HG03571 (cell line): ENCODE measurements around the gene LRG1.
"Not testable (repeated sequence)": the region's sequence is repeated elsewhere in the genome, so short reads cannot be mapped to it uniquely, and the experiment has no call there.

ENCODE experiments used
- ATAC-seq: cut with Tn5 transposase; IDR thresholded peaks from one replicate; pipeline ENCODE4 v1.9.1; 2021; ENCODE audit not compliant: unreplicated experiment

Gene LRG1

DNA sequence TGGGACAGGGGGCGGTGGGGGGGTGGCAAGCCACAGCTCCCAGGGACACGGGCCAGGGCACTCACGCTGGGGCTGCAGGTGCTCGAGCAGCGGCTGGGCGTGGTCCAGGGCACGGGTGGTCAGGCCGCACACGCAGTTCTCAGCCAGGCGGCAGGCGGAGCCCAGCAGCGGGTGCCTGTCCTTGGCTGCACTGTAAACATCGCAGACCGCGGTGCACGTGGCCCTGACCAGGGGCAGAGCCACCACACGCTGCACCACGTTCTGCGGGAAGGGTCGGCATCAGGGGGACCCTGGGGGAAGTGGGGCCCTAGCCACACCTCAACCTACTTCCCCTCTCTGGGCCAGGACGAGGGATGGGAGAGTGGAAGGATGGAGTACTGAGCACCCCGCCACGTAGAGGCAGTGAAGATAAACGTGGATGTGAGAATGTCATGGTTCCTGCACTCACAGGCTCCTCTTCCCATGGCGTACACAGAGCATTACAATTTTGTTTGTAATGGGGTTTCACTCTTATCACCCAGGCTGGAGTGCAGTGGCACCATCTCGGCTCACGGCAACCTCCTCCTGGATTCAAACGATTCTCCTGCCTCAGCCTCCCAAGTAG is 8.2 kb downstream of the LRG1 start:
- ATAC-seq, result no peak

DNA sequence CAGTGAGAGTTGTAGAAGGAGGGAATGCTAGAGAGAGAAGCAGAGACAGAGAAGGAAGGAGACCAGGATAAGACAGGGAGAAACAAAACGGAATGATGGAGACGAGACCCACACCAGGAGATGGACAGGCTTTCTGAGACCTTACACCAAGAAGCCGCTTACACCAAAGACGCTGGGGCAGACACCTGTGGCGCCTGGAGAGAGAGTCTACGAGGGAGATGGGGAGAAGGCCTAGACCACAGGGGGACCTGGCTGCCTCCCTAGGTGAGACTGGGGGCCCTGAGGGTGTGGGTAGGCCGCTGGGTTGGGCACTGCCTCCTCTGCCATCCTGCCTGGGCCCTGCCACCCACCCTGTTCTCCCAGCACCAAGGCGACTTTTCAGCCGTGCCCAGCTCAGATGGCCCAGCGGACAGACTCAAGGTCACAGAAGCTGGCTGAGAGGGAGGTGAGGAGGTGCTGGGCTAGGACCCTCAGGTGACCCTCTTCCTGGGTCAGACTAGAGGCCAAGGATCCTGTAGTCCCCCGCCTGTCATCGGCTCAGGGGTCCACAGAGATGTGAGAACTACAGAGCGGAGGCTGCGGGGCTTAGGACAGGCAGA is 9.8 kb downstream of the LRG1 start:
- no peak for ATAC-seq

DNA sequence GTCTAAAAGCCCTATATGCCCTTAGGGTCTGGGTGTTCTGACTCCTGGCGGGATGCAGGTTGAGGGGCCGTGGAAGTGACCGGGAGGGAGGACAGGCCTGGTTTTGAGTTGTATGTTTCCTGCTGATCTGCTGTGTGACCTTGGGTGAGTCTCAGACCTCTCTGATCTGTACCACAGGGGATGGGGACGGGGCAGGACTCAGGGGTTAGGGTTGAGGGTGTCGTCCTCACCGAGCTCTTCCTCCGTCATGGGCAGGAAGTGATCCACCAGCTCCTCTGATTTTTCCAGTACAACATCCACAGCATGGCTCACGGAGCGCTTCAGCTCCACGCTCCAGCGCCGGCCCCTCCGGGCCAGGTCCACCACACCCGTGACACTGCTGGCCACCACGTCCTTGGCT is 11.0 kb downstream of the LRG1 start:
- ATAC-seq, result no peak

DNA sequence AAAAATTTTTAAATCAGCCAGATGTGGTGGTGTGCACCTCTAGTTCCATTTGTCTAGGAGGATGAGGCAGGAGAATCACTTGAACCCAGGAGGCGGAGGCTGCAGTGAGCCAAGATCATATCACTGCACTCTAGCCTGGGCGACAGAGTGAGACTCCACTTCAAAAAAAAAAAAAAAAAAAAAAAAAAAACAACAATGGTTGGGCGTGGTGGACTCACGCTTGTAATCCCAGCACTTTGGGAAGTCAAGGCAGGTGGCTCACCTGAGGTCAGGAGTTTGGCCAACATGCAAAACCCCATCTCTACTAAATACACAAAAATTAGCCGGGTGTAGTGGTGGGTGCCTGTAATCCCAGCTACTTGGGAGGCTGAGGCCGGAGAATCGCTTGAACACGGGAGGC is 12.5 kb downstream of the LRG1 start:
- not testable (repeated sequence) for ATAC-seq

DNA sequence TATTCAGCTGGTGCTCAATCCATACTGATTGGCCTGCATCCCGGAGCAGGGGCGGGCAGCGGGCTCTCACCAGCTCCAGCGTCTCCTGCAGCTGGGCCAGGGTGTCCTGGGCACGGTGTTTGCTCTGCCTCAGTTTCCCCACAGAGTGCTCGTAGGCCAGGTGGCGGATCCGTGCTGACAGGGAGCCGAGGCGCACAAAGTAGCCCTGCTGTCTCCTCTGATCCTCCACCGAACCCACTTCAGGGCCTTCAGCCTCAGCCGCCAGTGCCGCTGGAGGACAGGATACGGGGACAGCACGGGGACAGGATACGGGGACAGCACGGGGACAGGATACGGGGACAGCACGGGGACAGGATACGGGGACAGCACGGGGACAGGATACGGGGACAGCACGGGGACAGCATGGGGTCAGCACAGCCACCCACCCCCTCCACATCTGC is 14.3 kb downstream of the LRG1 start:
- no peak for ATAC-seq

DNA sequence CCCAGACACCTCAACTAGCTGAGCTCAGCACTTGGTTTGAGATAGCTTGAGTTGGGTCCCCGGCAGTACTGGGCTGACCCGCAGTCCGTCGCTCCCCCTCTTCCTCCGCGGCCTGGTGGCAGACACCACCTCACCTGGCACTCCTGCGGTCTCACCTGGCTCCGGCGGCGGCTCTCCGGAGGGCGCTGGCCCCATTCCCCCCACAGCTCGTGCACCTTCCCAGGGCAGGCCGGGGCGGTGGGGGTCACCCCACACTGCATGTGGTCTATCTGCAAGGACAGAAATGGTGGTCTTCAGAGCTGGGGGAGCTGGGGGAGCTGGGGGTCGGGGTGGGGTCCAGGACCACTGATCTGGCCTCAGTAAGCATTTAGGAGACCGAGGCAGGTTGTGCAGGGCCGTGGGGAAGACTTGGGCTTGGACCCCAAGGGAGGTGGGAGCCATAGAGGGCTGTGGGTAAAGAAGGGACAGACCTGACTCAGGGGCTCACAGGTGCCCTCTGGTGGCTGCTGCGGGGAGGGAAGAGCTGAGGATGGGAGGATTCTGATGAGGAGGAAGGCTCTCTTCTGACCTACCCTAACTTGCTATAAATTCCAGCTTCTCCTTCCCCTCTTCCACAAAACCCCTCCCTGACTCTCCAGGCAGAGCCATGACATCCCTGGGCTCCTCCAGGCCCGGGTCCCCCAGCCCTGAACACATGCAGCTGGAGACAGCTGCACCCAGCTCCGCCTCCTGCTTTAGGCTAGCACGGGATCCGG is 14.9 kb downstream of the LRG1 start:
- no peak for ATAC-seq

DNA sequence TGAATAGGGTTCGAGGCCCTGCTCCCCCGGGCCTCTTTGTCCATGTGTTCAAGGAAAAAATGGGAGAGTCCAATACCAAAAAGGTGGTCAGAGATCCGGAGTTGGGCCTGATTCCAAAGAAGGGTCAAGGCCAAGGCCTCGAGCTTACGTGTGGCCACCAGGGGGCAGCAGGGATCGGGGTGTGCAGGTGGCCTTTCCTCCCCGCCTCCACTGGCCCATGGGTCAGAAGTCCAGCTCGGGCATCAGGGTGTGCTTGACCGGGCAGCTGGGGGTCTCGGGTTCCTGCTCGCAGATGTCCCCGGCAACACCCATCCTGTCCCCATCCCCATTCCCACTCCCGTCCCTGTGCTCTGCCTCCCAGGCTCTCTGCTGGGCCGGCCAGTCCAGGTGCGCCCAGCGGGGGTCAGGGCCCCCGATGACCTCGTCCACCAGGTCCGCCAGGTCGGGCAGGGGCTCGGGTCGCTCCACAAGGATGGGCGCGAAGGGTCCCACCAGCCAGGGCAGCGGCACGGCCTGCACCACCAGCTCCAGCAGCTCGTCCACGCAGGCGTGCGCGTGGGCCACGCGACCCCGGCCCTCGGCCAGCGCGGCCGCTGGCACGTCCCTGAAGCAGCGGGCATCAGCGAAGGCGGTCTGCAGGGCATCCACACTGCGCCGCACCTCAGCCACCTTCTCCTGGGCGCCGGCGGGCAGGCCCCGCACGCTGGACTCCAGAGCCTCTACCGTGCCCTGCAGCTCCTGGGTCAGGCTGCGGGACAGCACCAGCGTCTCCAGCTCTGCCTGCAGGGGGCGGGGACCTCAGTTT is 16.3 kb downstream of the LRG1 start:
- ATAC-seq, result no peak

DNA sequence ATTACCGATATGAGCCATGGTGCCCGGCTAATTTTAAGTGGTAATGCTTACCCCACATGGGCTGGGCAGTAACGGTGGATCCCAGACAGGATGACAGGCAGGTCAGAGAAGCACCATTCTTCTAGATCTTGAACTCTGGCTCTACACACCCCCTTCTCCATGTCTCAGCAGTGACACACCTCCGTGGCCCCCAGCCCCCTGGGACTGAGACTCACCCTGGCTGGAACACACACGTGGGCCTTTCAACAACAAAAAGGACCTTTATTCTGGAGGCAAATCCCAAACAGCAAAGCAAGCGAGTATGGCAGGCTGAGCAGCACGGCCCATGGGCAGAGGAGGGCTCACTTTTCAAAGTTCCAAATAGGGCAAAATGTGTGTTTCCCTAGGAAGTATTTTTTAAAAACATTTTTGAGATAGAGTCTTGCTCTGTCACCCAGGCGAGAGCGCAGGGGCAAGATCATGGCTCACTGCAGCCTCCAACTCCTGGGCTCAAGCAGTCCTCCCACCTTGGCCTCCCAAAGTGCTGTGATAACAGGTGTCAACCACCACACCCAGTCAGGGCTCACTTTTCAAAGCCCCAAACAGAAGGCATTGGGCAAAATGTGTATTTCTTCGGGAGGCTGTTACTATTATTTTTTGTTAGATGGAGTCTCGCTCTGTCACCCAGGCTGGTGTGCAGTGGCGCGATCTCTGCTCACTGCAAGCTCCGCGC is 17.4 kb downstream of the LRG1 start:
- ATAC-seq, result no peak

DNA sequence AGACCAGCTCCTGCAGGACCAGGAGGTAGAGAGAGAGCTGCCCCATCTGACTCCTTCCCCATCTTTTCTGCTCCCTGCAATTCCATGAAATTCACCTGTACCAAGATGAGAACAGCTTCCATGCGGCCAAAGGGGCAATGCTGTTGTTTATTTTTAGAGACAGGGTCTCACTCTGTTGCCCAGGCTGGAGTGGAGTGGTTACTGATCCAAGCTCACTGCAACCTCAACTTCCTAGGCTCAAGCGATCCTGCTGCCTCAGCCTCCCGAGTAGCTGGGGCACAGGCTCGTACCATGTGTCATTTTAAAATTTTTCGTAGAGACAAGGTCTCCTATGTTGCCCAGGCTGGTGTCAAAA is 18.0 kb downstream of the LRG1 start:
- no peak for ATAC-seq

DNA sequence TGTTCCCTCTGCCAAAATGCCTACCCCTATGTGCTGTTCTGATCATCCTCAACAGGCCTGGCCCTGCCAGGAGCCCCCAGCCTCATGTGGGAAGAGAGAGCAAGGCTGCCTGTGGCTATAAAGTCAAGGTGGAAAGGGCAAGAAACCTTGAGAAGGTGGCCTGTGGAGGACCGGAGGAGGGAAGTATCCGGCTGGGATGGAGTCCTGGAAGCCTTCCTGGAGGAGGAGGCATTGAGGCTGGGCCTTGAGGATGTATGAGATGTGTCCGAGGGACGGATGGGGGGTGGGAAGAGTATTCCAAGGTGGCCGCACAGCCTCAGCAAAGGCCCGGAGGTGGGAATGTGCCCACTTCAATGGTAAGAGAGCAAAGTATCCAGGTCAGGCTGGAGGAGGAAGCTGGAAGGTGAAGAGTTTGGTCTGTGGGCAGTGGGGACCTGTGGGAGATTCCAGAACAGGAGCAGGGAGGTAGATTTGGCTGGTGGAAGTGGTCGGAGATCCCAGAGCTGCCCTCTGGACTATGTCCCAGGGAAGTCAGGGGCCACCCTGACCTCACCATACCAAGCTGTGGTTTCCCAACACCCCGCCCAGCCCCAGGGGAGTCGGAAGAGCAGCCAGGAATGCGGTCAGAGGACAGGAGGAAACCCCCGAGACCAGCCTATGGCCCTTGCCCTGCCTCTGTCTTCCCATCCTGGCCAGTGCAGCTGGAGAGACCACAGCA is 18.5 kb downstream of the LRG1 start:
- ATAC-seq, result no peak

DNA sequence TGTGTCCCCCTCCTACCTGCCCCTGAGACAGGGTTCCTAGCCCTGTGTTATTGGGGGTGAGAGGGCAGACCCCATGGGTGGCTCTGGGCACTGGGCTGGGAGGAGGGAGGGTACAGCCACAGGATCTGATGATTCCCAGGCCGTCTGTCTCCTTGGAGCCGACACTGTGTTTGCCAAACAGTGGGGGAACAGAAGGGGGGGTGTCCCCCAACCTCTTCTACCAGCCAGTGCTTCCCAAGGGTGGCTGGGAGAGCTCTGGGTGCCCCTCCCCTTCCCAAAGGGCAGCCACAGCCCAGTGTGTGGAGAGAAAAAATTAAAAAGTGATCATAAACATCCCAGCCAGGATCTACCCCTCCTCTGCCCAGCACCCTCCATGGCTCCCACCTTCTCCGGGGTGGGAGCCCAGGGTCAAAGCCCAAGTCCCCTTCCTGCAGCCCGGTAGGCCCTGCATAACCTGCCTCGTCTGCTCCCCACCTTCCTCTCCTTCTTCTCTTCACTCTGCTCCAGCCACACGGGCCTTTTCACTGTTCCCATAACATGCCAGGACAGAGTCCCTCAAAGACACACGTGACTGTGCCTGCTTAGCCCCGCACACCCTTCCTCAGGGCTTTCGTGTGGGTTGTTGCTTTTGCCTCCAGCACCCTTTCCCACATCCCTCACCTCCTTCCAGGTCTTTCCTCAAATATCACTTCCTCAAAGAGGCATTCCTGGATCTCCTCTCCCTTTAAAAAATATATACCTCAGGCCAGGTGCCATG is 20.1 kb downstream of the LRG1 start:
- ATAC-seq, result no peak

DNA sequence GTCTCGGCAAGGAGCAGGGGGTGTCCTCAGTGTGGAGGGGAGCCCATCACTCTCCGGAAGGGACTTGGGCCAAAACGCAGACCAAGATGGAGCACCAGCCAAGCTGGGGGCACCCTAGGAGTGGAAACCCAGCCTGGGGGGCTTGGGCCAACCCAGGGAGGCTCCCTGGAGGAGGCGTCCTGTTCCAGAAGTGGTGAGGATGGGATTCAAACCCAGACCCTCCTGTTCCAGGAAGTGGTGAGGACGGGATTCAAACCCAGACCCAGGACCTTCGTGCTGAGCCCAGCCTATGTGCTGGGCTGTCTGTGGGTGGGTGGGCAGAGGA is 20.7 kb downstream of the LRG1 start:
- ATAC-seq, result no peak

DNA sequence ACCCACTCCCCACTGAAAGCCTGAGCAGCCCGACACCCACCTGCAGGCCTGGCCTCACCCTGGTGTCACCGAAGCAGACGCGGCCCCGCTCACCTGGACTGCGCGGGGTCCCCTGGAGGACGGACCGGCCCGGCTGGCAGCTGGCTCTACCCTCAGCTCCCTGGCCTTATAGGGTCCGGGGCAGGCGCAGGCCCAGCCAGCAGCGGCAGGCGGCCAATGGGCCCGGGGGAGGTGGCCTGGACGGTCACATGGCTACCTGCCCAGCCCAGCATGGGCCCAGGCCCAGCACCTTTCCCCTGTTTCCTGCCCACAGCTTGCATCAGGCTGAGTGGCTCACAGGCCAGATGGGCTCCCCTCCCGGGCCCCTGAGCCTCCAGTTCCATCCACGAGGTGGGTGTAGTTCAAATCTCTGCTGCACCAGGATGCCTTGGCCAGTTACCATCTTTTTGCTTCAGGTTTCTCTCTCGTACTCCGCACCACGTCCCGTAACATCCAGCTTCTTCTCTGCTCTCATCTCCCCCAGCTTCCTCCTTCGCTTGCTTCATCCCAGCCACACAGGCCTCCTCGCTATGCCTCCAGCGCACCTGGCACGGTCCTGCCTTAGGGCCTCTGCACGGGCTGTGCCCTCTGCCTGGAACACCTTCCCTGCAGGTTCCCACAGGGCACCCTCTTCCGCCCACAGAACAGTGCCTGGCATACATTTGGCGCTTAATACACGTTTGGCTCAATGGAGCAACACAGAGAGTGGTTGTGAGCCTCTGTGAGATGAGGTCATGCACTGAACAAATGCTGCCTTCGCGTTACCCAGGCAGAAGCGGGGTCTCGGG is 21.3 kb downstream of the LRG1 start, which contains the start of gene PLIN4:
Gene PLIN4, minus strand, starts transcription at position 142 of the 827 bp plus-strand sequence. CDS start 214 bp downstream, outside the sequence.
- no peak for ATAC-seq

DNA sequence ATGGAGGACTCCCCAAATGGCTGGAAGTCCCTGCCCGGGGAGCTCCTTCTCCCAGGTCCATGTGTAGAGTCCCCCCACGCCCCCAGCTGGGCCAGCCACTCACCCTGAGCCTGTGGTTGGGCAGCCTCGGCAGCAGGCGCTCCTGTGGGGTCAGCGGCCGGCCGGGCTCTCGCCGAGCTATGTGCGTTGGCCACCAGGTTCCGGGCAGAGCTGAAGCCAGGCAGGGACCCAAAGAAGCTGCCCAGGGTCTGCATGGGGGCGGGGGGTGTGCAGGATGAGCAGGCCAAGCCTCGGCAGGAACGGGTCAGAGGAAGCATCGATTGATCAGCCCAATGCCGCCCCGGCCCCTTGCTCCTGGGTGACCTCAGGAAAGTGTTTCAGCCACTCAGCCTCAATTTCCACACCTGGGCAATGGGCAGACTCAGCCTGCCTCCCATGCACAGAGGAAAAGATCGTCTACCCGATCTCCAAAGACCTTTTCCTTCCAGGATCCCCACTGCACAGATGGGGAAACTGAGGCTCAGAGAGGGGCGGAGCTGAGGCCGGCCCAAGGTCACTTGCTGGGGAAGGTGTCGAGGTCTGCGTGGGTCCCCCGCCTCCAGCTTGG is 22.3 kb downstream of the LRG1 start:
- ATAC-seq, result no peak

DNA sequence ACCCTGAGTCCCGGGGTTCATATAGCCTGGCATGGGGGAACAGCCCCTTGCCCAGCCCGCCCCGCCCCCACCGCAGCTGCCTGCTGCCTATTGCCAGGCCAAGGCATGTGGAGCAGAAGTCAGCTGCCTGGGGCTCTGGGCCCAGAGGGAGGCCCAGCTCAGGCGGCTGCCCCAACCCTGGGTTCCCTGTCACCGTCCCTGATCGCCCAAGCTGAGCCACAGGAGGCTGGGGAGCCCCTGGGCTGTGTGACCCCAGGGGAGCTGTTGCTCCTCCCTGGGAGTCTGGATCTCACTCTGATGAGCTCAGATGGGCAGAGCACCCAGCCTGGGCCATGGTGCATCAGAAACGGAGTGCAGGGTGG is 22.9 kb downstream of the LRG1 start:
- no peak for ATAC-seq

DNA sequence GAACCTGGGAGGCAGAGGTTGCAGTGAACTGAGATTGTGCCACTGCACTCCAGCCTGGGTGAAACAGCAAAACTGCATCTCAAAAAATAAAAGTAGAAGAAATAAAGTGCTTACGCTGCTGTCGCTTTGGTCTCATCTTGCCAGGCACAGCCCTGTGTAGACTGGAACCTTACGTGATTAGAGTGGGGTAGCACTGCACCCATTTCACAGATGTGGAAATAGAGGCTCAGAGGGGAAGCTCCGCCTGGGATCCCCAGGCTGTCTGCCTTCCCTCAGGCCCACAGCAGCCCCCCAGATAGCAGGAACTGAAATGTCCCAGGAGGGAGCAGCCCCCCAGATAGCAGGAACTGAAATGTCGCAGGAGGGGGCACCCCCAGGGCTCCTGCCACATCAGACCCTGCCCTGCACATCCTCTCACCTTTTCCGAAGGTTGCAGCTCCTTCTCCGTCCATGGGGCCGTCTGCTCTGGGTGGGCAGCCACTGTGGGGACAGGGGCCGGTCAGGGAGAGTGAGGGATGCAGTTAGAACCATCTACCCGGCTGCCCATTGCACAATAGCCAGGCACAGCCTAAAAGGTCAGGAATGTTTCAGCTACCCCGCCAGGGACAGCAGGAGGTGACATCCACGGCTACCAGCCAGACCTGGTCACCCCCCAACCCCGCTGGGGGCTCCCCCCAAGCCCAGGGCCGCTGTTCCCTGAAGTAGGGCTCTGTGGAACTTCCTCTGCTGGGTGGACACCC is 23.5 kb downstream of the LRG1 start:
- no peak for ATAC-seq

DNA sequence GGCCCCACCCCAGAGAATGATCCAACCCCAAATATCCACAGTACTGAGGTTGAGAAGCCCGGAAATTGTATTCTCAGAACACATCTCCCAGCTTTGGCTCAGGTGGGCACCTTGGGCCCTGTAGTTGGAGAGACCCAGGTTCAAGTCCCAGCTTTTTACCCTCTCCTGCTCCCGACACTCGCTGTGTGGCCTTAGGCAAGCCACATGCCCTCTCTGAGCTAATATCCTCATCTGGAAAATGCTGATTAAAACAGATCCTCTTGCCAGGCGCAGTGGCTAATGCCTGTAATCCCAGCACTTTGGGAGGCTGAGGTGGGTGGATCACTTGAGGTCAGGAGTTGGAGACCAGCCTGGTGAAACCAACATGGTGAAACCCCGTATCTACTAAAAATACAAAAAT is 24.1 kb downstream of the LRG1 start:
- no peak for ATAC-seq

DNA sequence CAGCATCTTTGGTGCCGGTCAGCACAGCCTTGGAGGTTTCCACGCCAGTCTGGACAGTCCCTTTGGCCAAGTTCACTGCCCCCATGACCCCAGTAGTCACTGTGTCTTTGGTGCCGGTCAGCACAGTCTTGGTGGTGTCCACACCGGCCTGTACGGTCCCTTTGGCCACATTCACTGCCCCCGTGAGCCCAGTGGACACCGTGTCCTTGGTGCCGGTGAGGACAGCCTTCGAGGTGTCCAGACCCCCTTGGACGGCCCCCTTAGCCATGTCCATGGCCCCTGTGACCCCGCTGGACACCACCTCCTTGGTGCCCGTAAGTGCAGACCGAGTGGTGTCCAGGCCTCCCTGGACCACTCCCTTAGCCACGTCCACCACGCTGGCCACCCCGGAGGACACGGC is 26.6 kb downstream of the LRG1 start:
- ATAC-seq, result no peak
